GM21526 (cell line): ENCODE results near the gene ASXL1.
A peak's percentile ranks its signal among the peaks of the same experiment; 100 is the strongest.
"Not testable (repeated sequence)": the region's sequence is repeated elsewhere in the genome, so short reads cannot be mapped to it uniquely, and the experiment has no call there.

Experiments used
- ATAC-seq: cut with Tn5 transposase; IDR thresholded peaks from one replicate; pipeline ENCODE4 v1.9.1; 2021; ENCODE audit warnings: moderate library complexity; ENCODE audit not compliant: unreplicated experiment, low FRiP score

The ASXL1 gene

DNA sequence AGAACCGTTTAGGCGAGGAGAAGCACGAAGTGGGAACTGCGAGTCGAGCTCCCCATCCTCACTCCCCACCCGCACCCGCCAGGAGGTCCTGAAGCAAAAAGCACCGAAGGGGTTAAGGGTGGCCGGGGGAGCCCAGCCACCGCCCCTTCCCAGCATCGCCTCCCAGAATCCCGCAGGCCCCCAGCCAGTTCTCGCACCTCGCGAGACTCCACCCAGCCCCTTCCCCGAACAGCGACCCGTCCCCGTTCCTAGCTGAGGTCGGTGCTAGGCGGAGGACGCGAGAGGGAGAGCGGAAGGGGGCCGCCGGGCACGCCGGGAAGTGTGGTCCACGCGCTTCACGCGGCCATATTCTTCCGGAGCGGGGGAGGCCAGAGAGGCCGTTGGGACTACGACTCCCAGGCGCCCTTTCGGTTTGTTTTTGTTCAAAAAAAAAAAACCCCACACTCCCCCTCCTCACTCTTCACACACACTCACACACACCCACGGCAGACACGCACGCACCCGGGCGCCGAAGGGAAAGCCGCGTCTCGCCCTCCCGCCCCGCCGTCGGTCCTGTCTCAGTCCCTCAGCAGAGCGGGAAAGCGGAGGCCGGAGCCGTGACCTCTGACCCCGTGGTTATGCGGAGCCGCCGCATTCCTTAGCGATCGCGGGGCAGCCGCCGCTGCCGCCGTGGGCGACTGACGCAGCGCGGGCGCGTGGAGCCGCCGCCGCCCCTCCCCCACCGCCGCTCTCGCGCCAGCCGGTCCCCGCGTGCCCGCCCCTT, at the start of gene ASXL1:
Gene ASXL1 (plus strand): TSS at position 463 of the 763 bp plus-strand sequence. CDS start 445 bp downstream, outside the sequence.
- peak; percentile 64 for ATAC-seq

DNA sequence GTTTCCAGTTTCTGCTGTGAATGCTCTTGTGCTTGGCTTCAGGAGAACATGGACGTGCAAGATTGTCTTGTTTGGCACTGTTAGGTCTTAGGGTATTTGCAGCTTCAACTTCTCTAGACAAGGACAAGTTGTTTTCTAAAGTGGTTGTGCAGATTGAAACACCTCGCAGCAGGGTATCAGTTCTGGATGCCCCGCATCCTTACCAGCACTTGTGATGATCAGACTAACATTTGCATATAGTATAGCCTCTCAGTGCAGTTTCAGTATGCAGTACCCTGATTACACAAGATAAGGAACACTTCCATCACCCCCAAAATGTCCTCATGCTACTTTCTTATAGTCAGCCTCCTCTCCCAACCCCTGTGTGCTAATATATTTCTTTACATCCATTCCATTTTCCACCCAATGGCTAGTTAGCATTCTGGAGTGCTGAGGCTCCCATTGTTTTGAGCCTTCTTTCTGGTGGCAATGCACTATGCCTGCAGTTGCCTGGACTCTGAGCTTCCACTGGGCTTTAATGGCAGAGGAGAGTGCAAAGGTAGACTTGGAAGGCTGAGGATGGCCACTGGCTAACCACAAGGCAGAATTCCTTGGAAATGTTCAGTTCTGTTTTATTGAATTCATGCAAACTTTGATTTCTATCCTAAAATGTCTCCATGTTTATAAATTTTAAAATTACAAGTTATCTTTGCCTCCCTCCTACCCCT, 45.3 kb upstream of the ASXL1 start:
- no peak for ATAC-seq

DNA sequence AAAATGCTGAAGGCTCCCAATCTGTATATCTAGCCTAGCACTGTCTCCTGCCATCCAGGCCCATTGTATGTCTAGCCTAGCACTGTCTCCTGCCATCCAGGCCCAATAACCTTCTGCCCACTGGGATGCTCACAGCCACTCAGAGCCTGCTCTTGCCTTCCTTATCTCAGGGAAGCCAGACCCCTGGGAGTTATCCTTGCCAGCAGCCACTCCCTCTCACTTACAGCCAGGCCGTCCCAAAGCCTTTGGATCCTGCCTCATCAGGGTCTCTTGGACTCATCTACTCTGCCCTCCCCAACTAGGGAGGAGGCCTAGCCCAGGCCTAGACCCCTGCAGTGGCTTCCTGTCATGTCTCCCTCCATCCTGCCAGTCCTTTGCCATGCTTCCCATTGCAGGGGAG, 43.4 kb upstream of the ASXL1 start:
- no peak for ATAC-seq

DNA sequence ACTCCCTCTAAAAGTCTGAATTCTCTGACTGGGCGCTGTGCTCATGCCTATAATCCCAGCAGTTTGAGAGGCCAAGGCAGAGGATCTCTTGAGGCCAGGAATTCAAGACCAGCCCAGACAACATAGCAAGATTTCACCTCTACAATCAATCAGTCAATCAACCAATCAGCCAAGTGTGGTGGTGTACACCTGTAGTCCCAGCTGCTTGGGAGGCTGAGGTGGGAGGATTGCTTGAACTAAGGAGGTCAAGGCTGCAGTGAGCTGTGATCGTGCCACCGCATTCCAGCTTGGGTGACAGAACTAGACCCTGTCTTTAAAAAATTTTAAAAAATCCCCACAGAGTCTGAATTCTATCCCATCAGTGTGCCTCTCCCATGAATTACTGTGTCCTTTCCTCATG, 42.7 kb upstream of the ASXL1 start:
- no peak for ATAC-seq

DNA sequence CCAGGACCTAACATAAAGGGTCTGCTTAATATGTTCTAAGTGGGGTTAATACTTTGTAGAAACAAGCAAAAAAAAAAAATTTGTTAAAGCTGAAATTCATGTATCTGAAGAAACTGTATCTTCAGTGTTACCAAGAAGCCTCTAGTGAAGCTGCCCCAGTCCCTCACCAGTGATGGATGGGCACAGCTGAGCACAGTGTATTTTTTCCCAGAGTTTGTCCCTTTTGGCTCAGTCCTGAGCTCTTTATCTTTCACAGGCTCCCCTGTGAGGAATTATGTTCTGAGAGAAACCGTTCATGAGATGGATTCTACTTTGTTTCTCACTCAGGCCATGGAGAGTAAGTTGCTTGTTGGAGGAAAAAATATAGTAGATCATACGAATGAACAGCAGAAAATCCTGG, 42.2 kb upstream of the ASXL1 start:
- ATAC-seq, result no peak

DNA sequence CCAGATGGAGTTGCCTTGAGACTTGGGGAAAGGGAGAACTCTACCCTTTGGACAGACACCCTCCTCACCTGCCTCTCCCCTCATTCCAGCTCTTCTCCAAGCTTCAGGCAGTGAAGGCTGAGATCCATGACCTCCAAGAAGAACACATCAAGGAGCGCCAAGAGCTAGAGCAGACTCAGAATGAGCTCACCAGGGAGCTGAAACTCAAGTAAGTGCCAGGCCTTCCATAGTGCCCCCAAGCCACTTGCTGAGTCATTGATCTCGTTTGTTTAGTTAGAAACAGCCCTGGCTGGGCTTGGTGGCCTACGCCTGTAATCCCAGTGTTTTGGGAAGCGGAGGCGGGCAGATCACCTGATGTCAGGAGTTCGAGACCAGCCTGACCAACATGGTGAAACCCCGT, 41.5 kb upstream of the ASXL1 start:
- ATAC-seq, result no peak

DNA sequence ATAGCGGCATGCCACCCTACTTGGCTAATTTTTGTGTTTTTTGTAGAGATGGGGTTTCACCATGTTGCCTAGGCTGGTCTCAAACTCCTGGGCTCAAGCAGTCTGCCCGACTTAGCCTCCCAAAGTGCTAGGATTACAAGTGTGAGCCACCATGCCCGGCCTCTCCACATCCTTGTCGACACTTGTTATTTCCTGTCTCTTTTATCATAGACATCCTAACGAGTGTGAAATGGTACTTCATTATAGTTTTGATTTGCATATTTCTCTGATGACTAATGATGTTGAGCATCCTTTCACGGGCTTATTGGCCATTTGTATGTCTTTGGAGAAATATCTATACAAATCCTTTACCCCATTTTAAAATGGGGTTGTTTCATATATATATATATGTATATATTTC, 39.0 kb upstream of the ASXL1 start:
- ATAC-seq, result no peak

DNA sequence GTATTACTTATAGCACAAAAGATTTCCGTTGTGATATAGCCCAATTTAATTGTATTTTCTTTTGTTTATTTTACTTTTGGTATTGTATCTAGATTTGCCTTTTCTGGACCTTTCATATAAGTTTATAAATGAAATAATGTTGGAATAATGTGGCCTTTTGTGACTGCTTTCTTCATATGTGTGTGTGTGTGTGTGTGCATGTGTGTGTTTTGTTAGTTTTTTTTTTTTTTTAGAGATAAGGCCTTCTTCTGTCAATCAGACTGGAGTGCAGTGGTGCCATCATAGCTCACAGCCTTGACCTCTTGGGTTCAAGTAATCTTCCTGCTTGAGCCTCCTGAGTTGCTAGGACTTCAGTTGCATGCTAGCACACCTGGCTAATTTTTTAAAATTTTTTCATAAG, 37.8 kb upstream of the ASXL1 start:
- ATAC-seq, result no peak

DNA sequence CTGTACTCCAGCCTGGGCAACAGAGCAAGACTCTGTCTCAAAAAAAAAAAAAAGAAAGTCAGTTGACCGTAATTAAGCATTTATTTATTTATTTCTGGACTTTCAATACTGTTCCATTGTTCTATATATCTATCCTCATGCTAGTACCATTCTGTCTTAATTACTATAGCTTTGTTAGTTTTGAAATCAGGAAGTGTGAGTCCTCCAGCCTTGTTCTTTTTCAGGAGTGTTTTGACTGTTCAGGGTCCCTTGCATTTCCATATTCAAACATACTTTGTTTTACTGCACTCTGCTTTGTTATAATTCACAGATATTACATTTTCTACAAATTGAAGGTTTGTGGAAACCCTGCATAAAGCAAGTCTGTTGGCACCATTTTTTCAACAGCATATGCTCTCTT, 36.7 kb upstream of the ASXL1 start:
- no peak for ATAC-seq

DNA sequence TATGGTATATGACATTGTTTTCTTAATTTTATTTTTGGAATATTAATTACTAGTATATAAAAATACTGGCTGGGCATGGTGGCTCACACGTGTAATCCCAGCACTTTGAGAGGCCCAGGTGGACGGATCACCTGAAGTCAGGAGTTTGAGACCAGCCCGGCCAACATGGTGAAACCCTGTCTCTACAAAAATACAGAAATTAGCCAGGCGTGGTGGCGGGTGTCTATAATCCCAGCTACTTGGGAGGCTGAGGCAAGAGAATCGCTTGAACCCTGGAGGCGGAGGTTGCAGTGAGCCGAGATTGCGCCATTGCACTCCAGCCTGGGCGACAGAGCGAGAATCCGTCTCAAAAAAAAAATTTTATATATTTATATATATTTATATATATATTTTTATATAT, 35.9 kb upstream of the ASXL1 start:
- not testable (repeated sequence) for ATAC-seq

DNA sequence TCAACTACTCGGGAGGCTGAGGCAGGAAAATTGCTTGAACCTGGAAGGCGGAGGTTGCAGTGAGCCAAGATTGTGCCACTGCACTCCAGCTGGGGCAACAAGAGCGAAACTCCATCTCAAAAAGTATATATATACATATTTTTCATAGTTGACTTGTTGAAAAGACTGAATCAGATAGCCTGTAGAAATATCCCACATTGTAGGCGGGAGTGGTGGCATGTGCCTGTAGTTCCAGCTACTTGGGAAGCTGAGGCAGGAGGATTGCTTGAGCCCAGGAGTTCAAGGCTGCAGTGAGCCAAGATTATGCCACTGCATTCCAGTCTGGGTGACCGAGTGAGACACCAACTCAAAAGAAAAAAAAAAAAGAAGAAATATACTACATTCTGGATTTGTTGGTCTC, 34.4 kb upstream of the ASXL1 start:
- ATAC-seq, result not testable (repeated sequence)

DNA sequence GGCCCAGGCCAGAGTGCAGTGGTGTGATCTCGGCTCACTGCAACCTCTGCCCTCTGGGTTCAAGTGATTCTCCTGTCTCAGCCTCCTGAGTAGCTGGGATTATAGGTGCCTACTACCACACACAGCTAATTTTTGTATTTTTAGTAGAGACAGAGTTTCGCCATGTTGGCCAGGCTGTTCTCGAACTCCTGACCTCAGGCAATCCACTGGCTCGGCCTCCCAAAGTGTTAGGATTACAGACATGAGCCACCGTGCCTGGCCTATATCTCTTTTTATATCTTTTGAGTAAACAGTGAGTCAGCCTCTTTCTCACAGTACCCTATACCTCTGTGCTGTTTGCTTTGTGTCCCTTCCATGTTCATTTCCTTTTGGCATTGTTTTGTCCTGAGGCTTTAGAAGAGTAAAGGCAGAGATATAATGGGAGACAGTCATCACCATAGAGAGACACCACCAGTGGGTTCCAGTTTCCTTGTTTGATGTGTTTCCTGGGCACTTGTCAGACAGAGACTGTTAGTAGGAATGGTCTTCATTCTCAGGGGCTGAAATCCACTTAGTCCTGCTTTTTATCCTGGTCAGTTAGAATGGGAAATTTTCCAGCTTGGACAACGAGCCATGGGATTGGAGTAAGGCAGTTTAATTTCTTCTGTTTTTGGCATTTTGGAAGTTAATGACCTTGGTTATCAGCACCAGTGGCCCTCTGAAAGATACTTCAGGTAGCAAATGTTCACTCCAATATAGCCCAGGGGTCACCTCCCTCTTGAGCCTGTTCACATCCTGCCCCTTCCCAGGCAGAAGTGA, 32.2 kb upstream of the ASXL1 start:
- ATAC-seq, result no peak

DNA sequence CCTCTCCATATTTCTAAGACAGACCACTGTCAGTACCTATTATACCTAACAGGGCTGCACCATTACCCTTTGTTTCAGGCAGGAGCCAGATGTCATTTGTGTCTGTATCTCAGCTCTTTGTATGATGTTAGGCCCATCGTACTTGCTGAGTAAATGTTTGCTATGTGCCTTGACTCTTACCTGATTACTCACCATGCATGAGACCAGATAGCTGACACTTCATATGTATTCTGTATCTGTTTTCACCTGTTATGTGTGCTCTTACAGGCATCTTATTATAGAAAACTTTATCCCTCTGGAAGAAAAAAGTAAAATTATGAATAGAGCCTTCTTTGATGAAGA, 31.7 kb upstream of the ASXL1 start:
- no peak for ATAC-seq

DNA sequence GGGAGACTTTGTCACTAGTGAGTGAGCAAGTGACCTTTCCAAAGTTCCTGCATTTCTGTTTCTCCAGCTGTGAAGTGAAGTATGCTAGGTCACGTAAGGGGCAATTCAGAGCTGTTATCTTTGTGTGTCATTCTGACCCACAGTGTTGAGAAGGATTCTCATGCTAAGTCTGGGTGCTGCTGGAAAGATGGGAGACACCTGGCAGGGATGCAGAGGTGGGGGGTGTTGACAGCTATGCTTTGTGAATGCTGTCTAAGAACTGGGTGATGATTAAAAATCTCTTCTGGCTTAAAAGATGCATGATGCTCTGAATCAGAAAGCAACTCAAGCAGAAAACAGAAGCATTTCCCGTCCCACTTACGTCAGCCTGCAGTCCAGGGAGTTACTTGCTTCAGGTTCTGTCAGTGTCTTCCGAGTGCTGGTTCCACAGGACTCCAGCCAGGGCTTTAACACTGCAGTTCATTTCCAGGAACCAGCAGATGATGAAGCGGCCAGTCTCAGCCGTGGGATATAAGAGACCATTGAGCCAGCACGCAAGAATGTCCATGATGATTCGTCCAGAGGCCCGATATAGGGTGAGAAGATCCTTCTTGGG, 30.9 kb upstream of the ASXL1 start:
- ATAC-seq, result no peak

DNA sequence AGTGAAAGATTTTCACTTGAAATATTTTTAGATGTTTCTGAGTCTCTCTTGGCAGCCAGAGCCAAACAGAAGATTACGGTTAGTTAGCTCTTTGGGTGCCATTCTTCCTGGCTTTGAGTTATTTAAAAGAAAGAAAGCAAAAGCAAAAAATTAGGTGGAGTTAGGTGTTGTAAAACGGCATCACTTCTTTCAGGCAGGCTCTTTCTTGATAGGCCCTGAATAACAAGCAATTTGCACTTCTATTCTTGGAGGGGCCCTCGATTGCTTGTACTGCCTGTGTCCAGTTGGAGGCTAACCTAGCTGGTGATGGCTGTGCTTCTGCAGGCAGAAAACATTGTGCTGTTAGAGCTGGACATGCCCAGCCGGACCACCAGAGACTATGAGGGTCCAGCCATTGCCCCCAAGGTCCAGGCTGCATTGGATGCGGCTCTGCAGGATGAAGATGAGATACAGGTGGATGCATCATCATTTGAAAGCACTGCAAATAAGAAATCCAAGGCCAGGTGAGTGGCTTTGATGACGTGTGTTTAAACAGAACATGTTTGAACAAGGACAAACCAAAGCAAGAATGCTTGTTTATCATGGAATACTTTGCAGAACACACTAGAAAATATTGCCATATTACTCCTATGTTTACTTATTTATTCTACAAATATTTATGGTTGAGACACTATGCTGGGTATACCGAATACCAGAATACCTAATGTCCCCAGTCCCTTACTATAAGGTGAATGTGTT, 28.1 kb upstream of the ASXL1 start:
- no peak for ATAC-seq

DNA sequence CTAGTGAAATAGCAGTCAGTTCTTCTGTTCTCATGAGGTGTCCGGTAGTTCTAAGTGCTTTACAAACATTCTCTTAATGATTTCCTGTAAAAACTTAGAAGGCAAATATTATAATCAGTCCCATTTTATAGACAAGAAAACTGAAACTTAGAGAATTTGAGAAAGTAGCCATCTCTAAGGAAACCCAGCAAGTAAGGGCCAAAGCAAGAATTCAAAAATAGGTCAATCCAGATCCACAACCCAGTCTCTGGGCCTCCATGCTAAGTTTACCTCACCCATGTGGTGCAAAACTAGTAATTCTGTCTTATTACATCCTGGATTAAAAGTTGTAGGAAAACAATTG, 27.6 kb upstream of the ASXL1 start:
- no peak for ATAC-seq

DNA sequence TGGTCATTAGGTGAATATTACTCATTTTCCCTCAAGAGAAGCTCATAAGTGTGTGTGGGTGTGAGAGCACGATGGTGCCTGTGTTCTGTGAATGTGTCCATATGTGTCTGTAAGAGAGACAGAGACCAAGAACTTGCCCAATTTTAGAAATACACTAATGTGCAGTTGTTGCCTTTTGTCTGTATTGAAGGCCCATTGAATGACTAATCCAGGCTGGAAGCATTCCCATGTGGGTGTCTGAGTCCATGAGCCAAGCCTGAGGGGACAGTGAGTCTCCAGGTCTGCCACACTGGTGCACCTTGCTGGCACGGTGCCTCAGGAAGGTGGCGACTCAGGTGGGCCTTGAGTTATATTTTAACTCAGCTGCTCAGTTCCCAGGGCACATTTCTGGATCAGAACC, 25.5 kb upstream of the ASXL1 start:
- ATAC-seq, result no peak

DNA sequence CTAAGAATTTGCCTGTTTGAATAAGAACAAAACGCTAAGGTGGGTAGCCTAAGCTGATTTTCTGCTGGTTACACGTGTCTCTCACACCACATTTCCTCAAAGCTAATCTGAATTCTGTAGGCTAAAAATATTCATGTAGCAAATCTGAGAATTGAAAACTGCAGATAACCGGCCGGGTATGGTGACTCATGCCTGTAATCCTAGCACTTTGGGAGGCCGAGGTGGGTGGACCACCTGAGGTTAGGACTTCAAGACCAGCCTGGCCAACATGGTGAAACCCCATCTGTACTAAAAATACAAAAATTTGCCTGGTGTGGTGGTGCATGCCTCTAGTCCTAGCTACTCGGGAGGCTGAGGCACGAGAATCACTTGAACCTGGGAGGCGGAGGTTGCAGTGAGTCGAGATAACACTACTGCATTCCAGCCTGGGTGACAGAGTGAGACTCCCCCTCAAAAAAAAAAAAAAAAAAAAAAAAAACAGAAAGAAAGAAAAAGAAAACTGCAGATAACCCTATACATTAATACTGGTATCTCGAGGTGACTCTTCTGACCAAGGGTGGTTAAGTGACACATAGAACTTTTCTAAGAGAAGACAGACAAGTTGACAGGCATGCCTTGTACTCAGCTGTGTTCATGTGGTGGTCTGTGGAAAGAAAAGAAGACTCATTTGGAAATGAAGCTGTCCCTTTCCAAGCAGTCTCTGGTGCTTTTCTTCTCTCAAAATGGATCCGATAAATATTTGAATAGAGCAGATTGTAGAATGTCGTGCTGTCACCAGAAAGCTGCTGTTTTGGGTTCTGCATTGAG, 24.7 kb upstream of the ASXL1 start:
- no peak for ATAC-seq

DNA sequence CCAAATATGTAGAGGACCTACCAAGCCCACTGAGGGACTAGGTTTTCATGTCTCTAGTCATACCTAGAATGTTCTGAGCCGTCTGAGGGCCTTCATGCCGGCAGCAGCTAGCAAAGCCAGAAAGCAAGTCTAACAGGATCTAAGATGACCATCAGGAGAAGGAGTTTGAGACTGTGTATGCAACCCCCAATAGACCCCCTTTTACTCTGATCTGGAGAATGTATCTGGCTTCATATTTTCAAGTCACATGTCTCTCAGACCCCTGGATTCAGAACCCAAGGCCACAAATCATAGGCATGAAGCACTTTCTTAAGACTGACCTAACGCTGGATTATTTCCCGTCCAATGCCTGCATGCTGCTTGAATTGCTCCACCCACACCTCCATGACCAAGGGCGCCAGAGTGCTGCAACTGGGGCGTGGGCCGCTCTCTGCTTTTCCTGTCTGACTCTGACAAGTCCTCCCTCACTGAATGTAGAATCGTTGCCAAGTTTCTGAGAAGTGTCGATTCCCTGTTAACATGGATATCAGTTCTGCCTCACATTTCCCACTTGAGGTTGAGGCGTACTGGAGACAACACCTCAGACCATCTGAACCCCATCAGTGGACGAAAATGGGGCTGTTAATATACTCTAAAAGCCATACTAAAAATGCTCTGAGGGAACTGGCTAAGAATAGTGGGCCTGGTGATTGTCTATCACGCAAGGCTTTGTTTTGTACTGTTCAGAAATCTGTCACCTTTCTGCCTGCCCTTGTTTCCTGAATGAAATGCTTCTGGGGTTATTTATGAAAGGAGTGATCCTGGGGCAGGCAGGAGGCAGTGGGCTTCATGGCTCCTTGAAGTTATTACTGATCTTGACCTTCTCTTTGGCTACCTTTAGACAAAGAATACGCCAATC, 23.9 kb upstream of the ASXL1 start:
- ATAC-seq, result no peak
